HCT116 (cell line): ENCODE data around the gene PPP2R3C. TPM values are rescaled to one million over a fixed set of nuclear protein-coding genes. Genes with fewer than 3 reads are reported as not detected.
A peak's percentile ranks its signal among the peaks of the same experiment; 100 is the strongest.

ENCODE experiments used
- ATAC-seq: fragments of 200-7000 bp; cut with Tn5 transposase; 2 replicates; pipeline ENCODE4 v1.9.1; 2020; ENCODE audit warnings: mild to moderate bottlenecking, moderate library complexity
- BruUV-seq: library from RNA; stranded (reverse); fragments of 400-500 nt; replicated peaks from 2 replicates; lab custom pipeline; 2021; lab: Mats Ljungman, UMichigan
- CTCF ChIA-PET: fragments of 300-600 bp; sonication (Branson Sonifier 250); formaldehyde crosslinking; loops from one replicate; lab custom pipeline; 2021; ENCODE audit warnings: antibody characterized with exemption; lab: Charles Lee
- POLR2A ChIA-PET: fragments of 300-600, 350-600 bp; sonication (Branson Sonifier 250); formaldehyde crosslinking; loops from one replicate; lab custom pipeline; 2021; ENCODE audit warnings: antibody characterized with exemption; lab: Charles Lee
- RAD21 ChIA-PET, 2 experiments: fragments of 300-600 bp; sonication (Branson Sonifier 250); formaldehyde crosslinking; loops; one replicate each; lab custom pipeline; 2023; ENCODE audit warnings: low total read pairs in 2 of 2; ENCODE audit not compliant: uncharacterized antibody in 2 of 2, unreplicated experiment in 2 of 2, low non-redundant PET in 1 of 2; lab: Charles Lee
- DNase-seq: peaks from one replicate; pipeline ENCODE4 v3.0.0-alpha.2; 2010; ENCODE audit warnings: low read depth, low spot score
- H2AFZ ChIP-seq: fragments of 200-600 bp; shearing (Covaris generic), sonication (generic); 2 replicates; pipeline ENCODE4 v1.6.1; 2017; ENCODE audit warnings: low read depth, mixed run types, mixed read lengths, antibody characterized with exemption, low read length; ENCODE audit not compliant: poor library complexity, severe bottlenecking
- H3K27ac ChIP-seq: 2 replicates; pipeline ENCODE4 v1.5.1; 2012; ENCODE audit warnings: low read depth, low read length
- H3K27me3 ChIP-seq: fragments of 200-600 bp; sonication (generic); 2 replicates; pipeline ENCODE4 v1.6.1; 2016; ENCODE audit warnings: mixed run types, low read length, mixed read lengths; ENCODE audit not compliant: insufficient read depth
- H3K36me3 ChIP-seq, 2 experiments: fragments of 200-500 bp in 1 of 2; fragments of 200-600 bp in 1 of 2; sonication (Bioruptor generic) in 1 of 2; sonication (generic) in 1 of 2; 2 replicates each; pipeline versions ENCODE4 v1.5.1 to v1.6.1; 2014 to 2016; ENCODE audit warnings: low read length in 2 of 2, inconsistent platforms in 1 of 2, mixed read lengths in 1 of 2, mixed run types in 1 of 2; ENCODE audit not compliant: insufficient read depth in 2 of 2, control insufficient read depth in 1 of 2
- H3K4me1 ChIP-seq, 2 experiments: fragments of 200-600 bp in 1 of 2; sonication (generic) in 1 of 2; 2 replicates each; pipeline versions ENCODE4 v1.5.1 to v1.6.1; 2012 to 2017; ENCODE audit warnings: low read length in 2 of 2, inconsistent platforms in 1 of 2, mild to moderate bottlenecking in 1 of 2, mixed read lengths in 1 of 2, mixed run types in 1 of 2, moderate library complexity in 1 of 2; ENCODE audit not compliant: insufficient read depth in 2 of 2, control insufficient read depth in 1 of 2
- H3K4me2 ChIP-seq: fragments of 200-600 bp; sonication (generic); 2 replicates; pipeline ENCODE4 v1.6.1; 2017; ENCODE audit warnings: mixed run types, low read length, mixed read lengths
- H3K4me3 ChIP-seq, 2 experiments: fragments of 200-600 bp in 1 of 2; sonication (generic) in 1 of 2; replicated peaks in 1 of 2; 2 replicates each; pipeline ENCODE4 v1.5.1; 2011 to 2016; ENCODE audit warnings: low read length in 2 of 2, control low read depth in 1 of 2, low read depth in 1 of 2, mild to moderate bottlenecking in 1 of 2, mixed read lengths in 1 of 2, mixed run types in 1 of 2
- H3K79me2 ChIP-seq: fragments of 200-600 bp; sonication (generic); 2 replicates; pipeline ENCODE4 v1.6.1; 2017; ENCODE audit warnings: mild to moderate bottlenecking, mixed run types, low read length, moderate library complexity, mixed read lengths; ENCODE audit not compliant: insufficient read depth
- H3K9ac ChIP-seq: fragments of 200-600 bp; sonication (generic); 2 replicates; pipeline ENCODE4 v1.6.1; 2016; ENCODE audit warnings: low read length, mixed read lengths
- H3K9me2 ChIP-seq: fragments of 200-600 bp; sonication (generic), shearing (Covaris generic); 2 replicates; pipeline ENCODE4 v1.6.1; 2017; ENCODE audit warnings: mixed run types, mild to moderate bottlenecking, moderate library complexity; ENCODE audit not compliant: insufficient read depth
- H3K9me3 ChIP-seq, 2 experiments: fragments of 200-500 bp in 1 of 2; fragments of 200-600 bp in 1 of 2; sonication (Bioruptor generic) in 1 of 2; sonication (generic) in 1 of 2; 2 replicates each; pipeline ENCODE4 v1.6.1; 2014 to 2017; ENCODE audit warnings: low read length in 2 of 2, mixed read lengths in 2 of 2, inconsistent platforms in 1 of 2, low read depth in 1 of 2, mild to moderate bottlenecking in 1 of 2, mixed run types in 1 of 2, moderate library complexity in 1 of 2; ENCODE audit not compliant: control insufficient read depth in 1 of 2, insufficient read depth in 1 of 2
- H4K20me1 ChIP-seq: fragments of 200-600 bp; sonication (generic), shearing (Covaris generic); 2 replicates; pipeline ENCODE4 v1.6.1; 2017; ENCODE audit warnings: mixed run types, mild to moderate bottlenecking, moderate library complexity; ENCODE audit not compliant: insufficient read depth
- JUND ChIP-seq: IDR thresholded peaks from 2 replicates; pipeline ENCODE4 v1.6.1; 2012
- SRF ChIP-seq: IDR thresholded peaks from 2 replicates; pipeline ENCODE4 v1.6.1; 2012; ENCODE audit warnings: low read depth
- TCF7L2 ChIP-seq: IDR thresholded peaks from 2 replicates; pipeline ENCODE4 v1.7.0; 2011; ENCODE audit warnings: borderline replicate concordance, inconsistent platforms; ENCODE audit not compliant: insufficient read depth, insufficient read length; ENCODE audit errors: extremely low read depth
- ZFX ChIP-seq: fragments of 450-650 bp; IDR thresholded peaks from 2 replicates; pipeline ENCODE4 v1.6.1; 2017
- ZNF274 ChIP-seq: fragments of 200-500 bp; sonication (Bioruptor generic); IDR thresholded peaks from 2 replicates; pipeline ENCODE4 v1.6.1; 2014; ENCODE audit warnings: mild to moderate bottlenecking, low read depth, low read length, inconsistent platforms
- intact Hi-C: fragments of 100-400 bp; cut with micrococcal nuclease; formaldehyde crosslinking; loops from 2 replicates; pipeline ENCODE4 v1.10.0; 2022
- total RNA-seq: library from RNA; stranded (reverse); gene quantifications from one replicate; pipeline ENCODE4 v1.2.1, GENCODE V29; 2021; ENCODE audit not compliant: unreplicated experiment
- TF ChIP-seq, protein P1 (sequence below): IDR thresholded peaks from 2 replicates; pipeline ENCODE4 v1.6.1; 2012

The PPP2R3C gene
- total RNA-seq, 1 experiment from 2014 or later: 14.1 TPM

GRCh38 chr14:35046048-35046750, 75.6 kb downstream of the PPP2R3C start, which contains the start of gene FAM177A1 (continued):
- TF ChIP-seq ZNF274 (no peak), JUND (0 out of 2 replicates have a peak, but pooled peaks have one; percentile 33), ZFX (peak; percentile 66), SRF (no peak)
- TF ChIP-seq, protein P1, sequence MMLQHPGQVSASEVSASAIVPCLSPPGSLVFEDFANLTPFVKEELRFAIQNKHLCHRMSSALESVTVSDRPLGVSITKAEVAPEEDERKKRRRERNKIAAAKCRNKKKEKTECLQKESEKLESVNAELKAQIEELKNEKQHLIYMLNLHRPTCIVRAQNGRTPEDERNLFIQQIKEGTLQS: no peak
- TF ChIP-seq, all 23 proteins: peak for 8

DNA sequence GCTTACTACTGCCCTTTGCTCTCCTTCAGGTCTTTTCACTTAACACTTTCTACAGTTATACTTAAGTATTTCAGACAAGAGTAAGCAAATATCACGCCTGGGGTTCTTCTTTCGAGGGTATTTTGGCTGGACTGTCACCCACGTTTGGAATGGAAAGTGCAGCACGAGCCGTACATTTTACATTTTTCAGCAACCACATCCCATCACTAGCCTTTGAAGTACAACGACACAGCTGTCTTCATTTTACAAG, 76.1 kb downstream of the PPP2R3C start:
- no peaks in the 10 kb centered on the region for H3K27me3 ChIP-seq
- peak overlapping the region; percentile 93 for H3K4me2 ChIP-seq
- CTCF ChIA-PET: interaction anchor here (0.7 to 0.9 kb wide), 2 partner anchors 23 to 65 kb away, joined by 3 read pairs; no protein-coding TSS in a partner anchor
- H3K9ac ChIP-seq: peak overlapping the region; percentile 74
- TF ChIP-seq TCF7L2 (peak; percentile 49), ZNF274 (no peak)
- TF ChIP-seq, all 23 proteins: peak for 1
- intact Hi-C loops: loop anchor here (1.0 kb wide), 1 partner anchor 63 kb away; the partner anchor contains the start of gene SRP54
- Histone ChIP-seq H4K20me1 (no peaks in the 10 kb centered on the region), H3K36me3 (no peaks in the 10 kb centered on the region), H3K27ac (peak overlapping the region; percentile 34), H3K9me2 (no peaks in the 10 kb centered on the region), H2AFZ (peak overlapping the region; percentile 82), H3K4me3 (peak overlapping the region; percentile 56 to 81), H3K9me3 (no peaks in the 10 kb centered on the region), H3K4me1 (peaks cover 10 to 18% of the 10 kb centered on the region in 2 experiments; a peak in 3 of 4 replicates), H3K79me2 (peaks cover 16% of the 10 kb centered on the region)
- DNase-seq (no peak), ATAC-seq (no peak)
- ChIA-PET RAD21 (no interaction called here), POLR2A (interaction anchor here (0.7 to 2.0 kb wide), 7 partner anchors 8 to 267 kb away, joined by 3 to 10 read pairs (median 3); partner anchors contain the start of genes PPP2R3C, PRORP and SRP54)
- BruUV-seq: no TSS peak
